Panc1 (cell line): ENCODE measurements around the gene NCKAP1. TPM values are rescaled to one million over a fixed set of nuclear protein-coding genes. Genes with fewer than 3 reads are reported as not detected.

Source experiments
- ATAC-seq: fragments of 200-7000 bp; cut with Tn5 transposase; 2 replicates; pipeline ENCODE4 v1.9.1; 2020; ENCODE audit warnings: mild to moderate bottlenecking, moderate library complexity
- BruUV-seq: library from RNA; stranded (reverse); fragments of 400-500 nt; replicated peaks from 2 replicates; lab custom pipeline; 2021; lab: Mats Ljungman, UMichigan
- CTCF ChIA-PET: fragments of 300-600 bp; sonication (Branson Sonifier 250); formaldehyde crosslinking; loops from one replicate; lab custom pipeline; 2022; ENCODE audit warnings: antibody characterized with exemption; lab: Charles Lee
- POLR2A ChIA-PET: fragments of 300-600 bp; sonication (Branson Sonifier 250); formaldehyde crosslinking; loops from one replicate; lab custom pipeline; 2022; ENCODE audit warnings: antibody characterized with exemption; lab: Charles Lee
- DNase-seq: peaks from one replicate; pipeline ENCODE4 v3.0.0-alpha.2; 2010; ENCODE audit warnings: low read depth, low spot score
- H3K27ac ChIP-seq: 2 replicates; pipeline ENCODE4 v1.5.1; 2011; ENCODE audit warnings: mild to moderate bottlenecking, low read length, inconsistent platforms
- H3K27me3 ChIP-seq: fragments of 200-500 bp; sonication (Bioruptor generic); 2 replicates; pipeline ENCODE4 v1.6.0; 2014; ENCODE audit warnings: low read length, inconsistent platforms; ENCODE audit not compliant: control insufficient read depth, insufficient read depth
- H3K36me3 ChIP-seq: fragments of 200-500 bp; sonication (Bioruptor generic); 2 replicates; pipeline ENCODE4 v1.5.1; 2014; ENCODE audit warnings: inconsistent platforms, mild to moderate bottlenecking, low read length, moderate library complexity; ENCODE audit not compliant: control insufficient read depth, insufficient read depth
- H3K4me1 ChIP-seq: 2 replicates; pipeline ENCODE4 v1.5.1; 2011; ENCODE audit warnings: inconsistent platforms, mild to moderate bottlenecking, low read length, moderate library complexity; ENCODE audit not compliant: control insufficient read depth, insufficient read depth
- H3K4me3 ChIP-seq, 2 experiments: 2 replicates each; pipeline ENCODE4 v1.5.1; 2011 to 2012; ENCODE audit warnings: low read depth in 2 of 2, low read length in 2 of 2, mild to moderate bottlenecking in 2 of 2, inconsistent platforms in 1 of 2, moderate library complexity in 1 of 2
- H3K9me3 ChIP-seq: fragments of 200-500 bp; sonication (Bioruptor generic); 2 replicates; pipeline ENCODE4 v1.5.1; 2014; ENCODE audit warnings: low read depth, mild to moderate bottlenecking, inconsistent platforms, low read length, moderate library complexity; ENCODE audit not compliant: control insufficient read depth, insufficient read depth
- POLR2AphosphoS5 ChIP-seq: IDR thresholded peaks from 2 replicates; pipeline ENCODE4 v1.6.1; 2012; ENCODE audit warnings: mild to moderate bottlenecking, low read depth, low read length, moderate library complexity
- REST ChIP-seq, 2 experiments: IDR thresholded peaks; 2 replicates each; pipeline ENCODE4 v1.6.1; 2011 to 2012; ENCODE audit warnings: low read depth in 2 of 2, control low read depth in 1 of 2, low read length in 1 of 2, mild to moderate bottlenecking in 1 of 2, moderate library complexity in 1 of 2; ENCODE audit not compliant: insufficient read depth in 1 of 2
- SIN3A ChIP-seq: IDR thresholded peaks from 2 replicates; pipeline ENCODE4 v1.6.1; 2012; ENCODE audit warnings: low read depth, mild to moderate bottlenecking, low read length, moderate library complexity, borderline replicate concordance; ENCODE audit not compliant: insufficient read depth
- TCF7L2 ChIP-seq: IDR thresholded peaks from 2 replicates; pipeline ENCODE4 v1.6.1; 2011; ENCODE audit warnings: mild to moderate bottlenecking, low read depth, low read length, inconsistent platforms
- in situ Hi-C: cut with HindIII; loops from 2 replicates; pipeline ENCODE4 v1.10.0; 2016; ENCODE audit warnings: low sequenced_read_pairs, low pct_unique_long_range_greater_than_20kb
- intact Hi-C: fragments of 100-400 bp; cut with micrococcal nuclease; formaldehyde crosslinking; loops from one replicate; pipeline ENCODE4 v1.10.0; 2022; ENCODE audit not compliant: unreplicated experiment
- total RNA-seq: library from RNA; stranded (reverse); gene quantifications from one replicate; pipeline ENCODE4 v1.2.1, GENCODE V29; 2021; ENCODE audit not compliant: unreplicated experiment
- TF ChIP-seq, protein P1 (sequence below): fragments of 450-650 bp; IDR thresholded peaks from 2 replicates; pipeline ENCODE4 v1.5.1; 2017; ENCODE audit warnings: mild to moderate bottlenecking

Gene NCKAP1
- total RNA-seq, 1 experiment from 2014 or later, result 174 TPM

- ChIA-PET POLR2A (no interaction called here), CTCF (no interaction called here)
- H3K9me3 ChIP-seq, result no peaks in the 10 kb centered on the region
- no peaks in the 10 kb centered on the region for H3K36me3 ChIP-seq
- TF ChIP-seq, protein P1, sequence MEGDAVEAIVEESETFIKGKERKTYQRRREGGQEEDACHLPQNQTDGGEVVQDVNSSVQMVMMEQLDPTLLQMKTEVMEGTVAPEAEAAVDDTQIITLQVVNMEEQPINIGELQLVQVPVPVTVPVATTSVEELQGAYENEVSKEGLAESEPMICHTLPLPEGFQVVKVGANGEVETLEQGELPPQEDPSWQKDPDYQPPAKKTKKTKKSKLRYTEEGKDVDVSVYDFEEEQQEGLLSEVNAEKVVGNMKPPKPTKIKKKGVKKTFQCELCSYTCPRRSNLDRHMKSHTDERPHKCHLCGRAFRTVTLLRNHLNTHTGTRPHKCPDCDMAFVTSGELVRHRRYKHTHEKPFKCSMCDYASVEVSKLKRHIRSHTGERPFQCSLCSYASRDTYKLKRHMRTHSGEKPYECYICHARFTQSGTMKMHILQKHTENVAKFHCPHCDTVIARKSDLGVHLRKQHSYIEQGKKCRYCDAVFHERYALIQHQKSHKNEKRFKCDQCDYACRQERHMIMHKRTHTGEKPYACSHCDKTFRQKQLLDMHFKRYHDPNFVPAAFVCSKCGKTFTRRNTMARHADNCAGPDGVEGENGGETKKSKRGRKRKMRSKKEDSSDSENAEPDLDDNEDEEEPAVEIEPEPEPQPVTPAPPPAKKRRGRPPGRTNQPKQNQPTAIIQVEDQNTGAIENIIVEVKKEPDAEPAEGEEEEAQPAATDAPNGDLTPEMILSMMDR, result no peak
- no peak for TF ChIP-seq POLR2AphosphoS5
- no peak for TF ChIP-seq TCF7L2
- TF ChIP-seq SIN3A, result no peak
- TF ChIP-seq REST (IDR thresholded peaks at IDR 0.05; ENCODE audit: insufficient read depth in 1 of 2, low read depth in 2 of 2, low read length in 1 of 2), result no peak
- ATAC-seq (no peak; the same call in 1 of the 2 replicates), DNase-seq (no peak)
- BruUV-seq, result no TSS peak
- no peak overlapping the region for H3K4me3 ChIP-seq
- H3K27ac ChIP-seq, result no peak overlapping the region
- intact Hi-C loops, result no loop called here
- in situ Hi-C loops, result no loop called here
- peaks cover 8% of the 10 kb centered on the region for H3K4me1 ChIP-seq
- no peaks in the 10 kb centered on the region for H3K27me3 ChIP-seq
Measured at GRCh38 chr2:183010112-183010511, 28.1 kb downstream of the NCKAP1 start.

GRCh38 chr2:183009249-183009899, 28.9 kb downstream of the NCKAP1 start:
- no peak for ATAC-seq
- no peak for TF ChIP-seq TCF7L2
- no peak for TF ChIP-seq SIN3A
- TF ChIP-seq, protein P1, result no peak
- TF ChIP-seq REST (IDR thresholded peaks at IDR 0.05; ENCODE audit: insufficient read depth in 1 of 2, low read depth in 2 of 2, low read length in 1 of 2), result no peak
- no peak for TF ChIP-seq POLR2AphosphoS5
- in situ Hi-C loops, result no loop called here
- ChIA-PET CTCF (no interaction called here), POLR2A (no interaction called here)
- Histone ChIP-seq H3K36me3 (no peaks in the 10 kb centered on the region), H3K4me1 (peaks cover 8% of the 10 kb centered on the region; the same call in 1 of the 2 replicates), H3K27ac (no peak overlapping the region), H3K27me3 (no peaks in the 10 kb centered on the region), H3K4me3 (no peak overlapping the region), H3K9me3 (no peaks in the 10 kb centered on the region)
- intact Hi-C loops, result no loop called here
- no TSS peak for BruUV-seq
- no peak for DNase-seq
